Stimulated activated effector memory CD8-positive, alpha-beta T cell treated with anti-CD3 and anti-CD28 coated beads, Interleukin-12 subunit alpha, Interleukin-12 subunit beta, amount 100 ng/mL, for 72 hours (primary cell): ENCODE measurements around the gene ERMAP.

ENCODE experiments used
- ATAC-seq: fragments of 150-1000 bp; cut with Tn5 transposase; 2 replicates; pipeline ENCODE4 v1.10.0; 2021
- DNase-seq, 2 donors: peaks; one replicate each; pipeline ENCODE4 v3.0.0; 2021 to 2022; ENCODE audit warnings: low spot score in 2 of 2
- H3K27ac Mint-ChIP-seq: one replicate; pipeline ENCODE4 v1.8.0; 2022; ENCODE audit warnings: mild to moderate bottlenecking, mixed read lengths
- H3K36me3 Mint-ChIP-seq: one replicate; pipeline ENCODE4 v1.8.0; 2022; ENCODE audit warnings: mild to moderate bottlenecking, mixed read lengths
- H3K4me1 Mint-ChIP-seq: one replicate; pipeline ENCODE4 v1.8.0; 2022; ENCODE audit warnings: mixed read lengths
- H3K4me3 Mint-ChIP-seq: one replicate; pipeline ENCODE4 v1.8.0; 2022; ENCODE audit warnings: mild to moderate bottlenecking, mixed read lengths
- H3K9me3 Mint-ChIP-seq: one replicate; pipeline ENCODE4 v1.8.0; 2022; ENCODE audit warnings: mixed read lengths

Gene ERMAP

GRCh38 chr1:42816585-42817439 lies at the start of gene ERMAP, which contains the start of gene SVBP:
ERMAP (plus strand) TSS chr1:42817122; CDS start chr1:42830449, 13,327 bp downstream.
SVBP (minus strand) TSS chr1:42817397; CDS start chr1:42816544, 853 bp downstream.
- H3K27ac Mint-ChIP-seq: peak within 1 kb of the TSS; percentile 89
- H3K9me3 Mint-ChIP-seq: no peaks in the 10 kb centered on the region
- no peaks in the 10 kb centered on the region for H3K36me3 Mint-ChIP-seq
- H3K4me3 Mint-ChIP-seq: peak within 1 kb of the TSS; percentile 78
- peak; percentile 93 for ATAC-seq
- DNase-seq: peak; percentile 97
- H3K4me1 Mint-ChIP-seq: peaks cover 25% of the 10 kb centered on the region

- no peak overlapping the region for H3K27ac Mint-ChIP-seq
- H3K4me3 Mint-ChIP-seq: no peak overlapping the region
- H3K4me1 Mint-ChIP-seq: peaks cover 29% of the 10 kb centered on the region
- peaks cover 48% of the 10 kb centered on the region for H3K36me3 Mint-ChIP-seq
- ATAC-seq (peak; percentile 39), DNase-seq (no peak)
- no peaks in the 10 kb centered on the region for H3K9me3 Mint-ChIP-seq
Observed at GRCh38 chr1:42767510-42768000, 49.4 kb upstream of the ERMAP start.

- no peak overlapping the region for H3K4me3 Mint-ChIP-seq
- H3K9me3 Mint-ChIP-seq: no peaks in the 10 kb centered on the region
- peaks cover 34% of the 10 kb centered on the region for H3K4me1 Mint-ChIP-seq
- DNase-seq (no peak), ATAC-seq (no peak)
- H3K27ac Mint-ChIP-seq: no peak overlapping the region
- H3K36me3 Mint-ChIP-seq: peaks cover 51% of the 10 kb centered on the region
Observed at GRCh38 chr1:42768172-42768571, 48.8 kb upstream of the ERMAP start.

- Mint-ChIP-seq H3K4me1 (peaks cover 39% of the 10 kb centered on the region), H3K9me3 (no peaks in the 10 kb centered on the region), H3K36me3 (peaks cover 68% of the 10 kb centered on the region), H3K4me3 (no peak overlapping the region), H3K27ac (no peak overlapping the region)
- ATAC-seq (no peak), DNase-seq (no peak)
Observed at GRCh38 chr1:42769811-42770210, 47.1 kb upstream of the ERMAP start.

GRCh38 chr1:42773420-42773819 lies 43.5 kb upstream of the ERMAP start:
- Mint-ChIP-seq H3K4me3 (no peak overlapping the region), H3K36me3 (peaks cover 91% of the 10 kb centered on the region), H3K27ac (peak overlapping the region; percentile 18), H3K9me3 (no peaks in the 10 kb centered on the region), H3K4me1 (peaks cover 46% of the 10 kb centered on the region)
- peak; percentile 27 for ATAC-seq
- no peak for DNase-seq

- Mint-ChIP-seq H3K4me3 (no peak overlapping the region), H3K4me1 (peaks cover 39% of the 10 kb centered on the region), H3K9me3 (no peaks in the 10 kb centered on the region), H3K27ac (peak overlapping the region; percentile 45), H3K36me3 (peaks cover 90% of the 10 kb centered on the region)
- DNase-seq (no peak), ATAC-seq (no peak)
Observed at GRCh38 chr1:42774928-42775526, 41.9 kb upstream of the ERMAP start.

- H3K27ac Mint-ChIP-seq: no peak overlapping the region
- H3K4me3 Mint-ChIP-seq: no peak overlapping the region
- H3K36me3 Mint-ChIP-seq: peaks cover 91% of the 10 kb centered on the region
Observed at GRCh38 chr1:42776502-42776901, 40.4 kb upstream of the ERMAP start.

GRCh38 chr1:42777852-42778251 lies 39.1 kb upstream of the ERMAP start:
- H3K4me3 Mint-ChIP-seq: no peak overlapping the region
- H3K4me1 Mint-ChIP-seq: peaks cover 24% of the 10 kb centered on the region
- peak; percentile 66 for ATAC-seq
- no peaks in the 10 kb centered on the region for H3K9me3 Mint-ChIP-seq
- peaks cover 81% of the 10 kb centered on the region for H3K36me3 Mint-ChIP-seq
- H3K27ac Mint-ChIP-seq: peak overlapping the region; percentile 77
- no peak for DNase-seq

More at GRCh38 chr1:42776502-42776901, 40.4 kb upstream of the ERMAP start:
- peaks cover 29% of the 10 kb centered on the region for H3K4me1 Mint-ChIP-seq
- no peaks in the 10 kb centered on the region for H3K9me3 Mint-ChIP-seq
- ATAC-seq: no peak
- DNase-seq: no peak

GRCh38 chr1:42779725-42780124 lies 37.2 kb upstream of the ERMAP start:
- H3K36me3 Mint-ChIP-seq: peaks cover 67% of the 10 kb centered on the region

GRCh38 chr1:42780176-42780575 lies 36.7 kb upstream of the ERMAP start:
- Mint-ChIP-seq H3K36me3 (peaks cover 65% of the 10 kb centered on the region), H3K27ac (peak overlapping the region; percentile 77), H3K4me3 (no peak overlapping the region), H3K4me1 (peaks cover 30% of the 10 kb centered on the region), H3K9me3 (no peaks in the 10 kb centered on the region)
- ATAC-seq: no peak
- DNase-seq: no peak

More at GRCh38 chr1:42779725-42780124, 37.2 kb upstream of the ERMAP start:
- Mint-ChIP-seq H3K9me3 (no peaks in the 10 kb centered on the region), H3K4me3 (no peak overlapping the region), H3K27ac (peak overlapping the region; percentile 77), H3K4me1 (peaks cover 26% of the 10 kb centered on the region)
- ATAC-seq: peak; percentile 62
- DNase-seq: no peak

GRCh38 chr1:42783092-42783491 lies 33.8 kb upstream of the ERMAP start:
- Mint-ChIP-seq H3K4me1 (peaks cover 36% of the 10 kb centered on the region), H3K27ac (no peak overlapping the region), H3K36me3 (peaks cover 38% of the 10 kb centered on the region), H3K4me3 (no peak overlapping the region), H3K9me3 (no peaks in the 10 kb centered on the region)
- no peak for DNase-seq
- ATAC-seq: no peak

- ATAC-seq: no peak
- Mint-ChIP-seq H3K4me1 (peaks cover 28% of the 10 kb centered on the region), H3K36me3 (peaks cover 23% of the 10 kb centered on the region), H3K4me3 (peak overlapping the region; percentile 71), H3K27ac (no peak overlapping the region), H3K9me3 (no peaks in the 10 kb centered on the region)
- no peak for DNase-seq
Observed at GRCh38 chr1:42784547-42784945, 32.4 kb upstream of the ERMAP start.

- no peaks in the 10 kb centered on the region for H3K9me3 Mint-ChIP-seq
- peaks cover 28% of the 10 kb centered on the region for H3K4me1 Mint-ChIP-seq
- DNase-seq: peak; percentile 14 to 57
- H3K36me3 Mint-ChIP-seq: peaks cover 22% of the 10 kb centered on the region
- peak; percentile 83 for ATAC-seq
- peak within 1 kb of the TSS; percentile 71 for H3K4me3 Mint-ChIP-seq
- peak within 1 kb of the TSS; percentile 89 for H3K27ac Mint-ChIP-seq
Observed at GRCh38 chr1:42784946-42785693, 31.8 kb upstream of the ERMAP start, which contains the start of gene TMEM269. TMEM269 (plus strand) TSS chr1:42784991; CDS start chr1:42789894, 4,903 bp downstream.

- no peaks in the 10 kb centered on the region for H3K9me3 Mint-ChIP-seq
- peak overlapping the region; percentile 71 for H3K4me3 Mint-ChIP-seq
- H3K4me1 Mint-ChIP-seq: peaks cover 28% of the 10 kb centered on the region
- H3K27ac Mint-ChIP-seq: peak overlapping the region; percentile 89
- H3K36me3 Mint-ChIP-seq: peaks cover 13% of the 10 kb centered on the region
- no peak for ATAC-seq
- no peak for DNase-seq
Observed at GRCh38 chr1:42786097-42786496, 30.8 kb upstream of the ERMAP start.

- DNase-seq: no peak
- Mint-ChIP-seq H3K4me3 (no peak overlapping the region), H3K36me3 (peaks cover 7% of the 10 kb centered on the region), H3K9me3 (no peaks in the 10 kb centered on the region), H3K4me1 (peaks cover 24% of the 10 kb centered on the region), H3K27ac (no peak overlapping the region)
- no peak for ATAC-seq
Observed at GRCh38 chr1:42788021-42788420, 28.9 kb upstream of the ERMAP start.
